ENCODE measurements around the gene KIAA1217. TPM values are rescaled to one million over a fixed set of nuclear protein-coding genes. Genes with fewer than 3 reads are reported as not detected.

KIAA1217 gene
- polyA plus RNA-seq, 1 donor from 2014 or later, result 0.22 TPM

DNA sequence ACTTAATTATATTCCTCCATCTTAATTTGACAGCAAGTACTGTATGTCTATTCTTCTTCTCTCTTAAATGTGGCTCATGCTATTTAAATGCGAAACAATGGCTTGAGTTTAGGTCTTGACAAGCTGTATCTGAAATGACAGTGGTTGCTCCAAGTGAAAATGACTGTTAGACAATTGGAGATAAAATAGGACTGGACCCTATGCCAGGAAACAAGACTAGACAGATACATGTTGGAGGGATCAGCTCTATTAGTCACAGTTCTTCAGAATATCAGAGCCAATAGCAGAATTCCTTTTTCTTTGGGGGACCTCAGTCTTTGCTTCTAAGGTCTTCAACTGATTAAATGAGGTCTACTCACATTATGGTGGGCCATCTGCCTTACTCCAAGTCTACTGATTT, 25.8 kb downstream of the KIAA1217 start:
- Histone ChIP-seq H3K27ac (ENCODE audit: low read length) (no peak overlapping the region), H3K4me2 (ENCODE audit: low read length) (no peak overlapping the region), H3K27me3 (ENCODE audit: insufficient read depth, low read depth, low read length) (no peaks in the 10 kb centered on the region), H3K9me3 (ENCODE audit: low read length) (no peaks in the 10 kb centered on the region), H3K9me2 (ENCODE audit: insufficient read depth, low read length) (no peaks in the 10 kb centered on the region), H3K9ac (ENCODE audit: low read length) (no peak overlapping the region), H3K36me3 (ENCODE audit: insufficient read depth, low read length) (no peaks in the 10 kb centered on the region), H3K4me3 (ENCODE audit: low read length) (no peak overlapping the region), H2AFZ (ENCODE audit: low read depth, low read length) (no peak overlapping the region), H4K20me1 (ENCODE audit: insufficient read depth) (no peaks in the 10 kb centered on the region), H3F3A (ENCODE audit: insufficient read depth, low read length, poor library complexity, severe bottlenecking) (no peaks in the 10 kb centered on the region), H3K79me2 (replicated peaks; ENCODE audit: insufficient read depth, low read length) (no peaks in the 10 kb centered on the region)
- TF ChIP-seq TAF1 (IDR thresholded peaks at IDR 0.05; ENCODE audit: low read depth), result no peak
- TF ChIP-seq SMC3 (conservative IDR thresholded peaks at IDR 0.05; ENCODE audit: poor library complexity), result no peak
- TF ChIP-seq, protein P1, sequence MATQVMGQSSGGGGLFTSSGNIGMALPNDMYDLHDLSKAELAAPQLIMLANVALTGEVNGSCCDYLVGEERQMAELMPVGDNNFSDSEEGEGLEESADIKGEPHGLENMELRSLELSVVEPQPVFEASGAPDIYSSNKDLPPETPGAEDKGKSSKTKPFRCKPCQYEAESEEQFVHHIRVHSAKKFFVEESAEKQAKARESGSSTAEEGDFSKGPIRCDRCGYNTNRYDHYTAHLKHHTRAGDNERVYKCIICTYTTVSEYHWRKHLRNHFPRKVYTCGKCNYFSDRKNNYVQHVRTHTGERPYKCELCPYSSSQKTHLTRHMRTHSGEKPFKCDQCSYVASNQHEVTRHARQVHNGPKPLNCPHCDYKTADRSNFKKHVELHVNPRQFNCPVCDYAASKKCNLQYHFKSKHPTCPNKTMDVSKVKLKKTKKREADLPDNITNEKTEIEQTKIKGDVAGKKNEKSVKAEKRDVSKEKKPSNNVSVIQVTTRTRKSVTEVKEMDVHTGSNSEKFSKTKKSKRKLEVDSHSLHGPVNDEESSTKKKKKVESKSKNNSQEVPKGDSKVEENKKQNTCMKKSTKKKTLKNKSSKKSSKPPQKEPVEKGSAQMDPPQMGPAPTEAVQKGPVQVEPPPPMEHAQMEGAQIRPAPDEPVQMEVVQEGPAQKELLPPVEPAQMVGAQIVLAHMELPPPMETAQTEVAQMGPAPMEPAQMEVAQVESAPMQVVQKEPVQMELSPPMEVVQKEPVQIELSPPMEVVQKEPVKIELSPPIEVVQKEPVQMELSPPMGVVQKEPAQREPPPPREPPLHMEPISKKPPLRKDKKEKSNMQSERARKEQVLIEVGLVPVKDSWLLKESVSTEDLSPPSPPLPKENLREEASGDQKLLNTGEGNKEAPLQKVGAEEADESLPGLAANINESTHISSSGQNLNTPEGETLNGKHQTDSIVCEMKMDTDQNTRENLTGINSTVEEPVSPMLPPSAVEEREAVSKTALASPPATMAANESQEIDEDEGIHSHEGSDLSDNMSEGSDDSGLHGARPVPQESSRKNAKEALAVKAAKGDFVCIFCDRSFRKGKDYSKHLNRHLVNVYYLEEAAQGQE (IDR thresholded peaks at IDR 0.05; ENCODE audit: borderline replicate concordance), result no peak
- TF ChIP-seq EP300 (conservative IDR thresholded peaks at IDR 0.05; ENCODE audit: poor library complexity, severe bottlenecking), result no peak
- TF ChIP-seq EZH2 (IDR thresholded peaks at IDR 0.05; ENCODE audit: borderline replicate concordance, insufficient read depth, low read length, poor library complexity, severe bottlenecking), result no peak

DNA sequence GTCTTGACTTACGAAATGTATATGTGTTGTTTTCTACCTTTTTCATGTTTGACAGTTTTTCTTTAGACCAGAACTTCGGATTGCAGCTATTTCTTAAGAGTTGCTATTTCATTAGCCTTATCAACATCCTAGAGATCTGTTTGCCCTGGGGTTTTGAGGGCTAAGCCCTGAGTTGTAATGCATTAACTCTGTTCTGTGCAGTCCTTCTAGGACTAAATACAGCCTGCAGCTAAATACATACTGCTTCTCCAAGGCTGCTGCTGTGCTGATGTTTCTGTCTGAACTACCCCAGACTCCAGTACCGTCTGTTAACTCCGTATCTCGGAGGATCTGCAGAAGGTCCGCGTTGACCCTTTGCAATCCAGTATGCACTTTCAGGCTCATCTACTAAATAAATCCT, 26.5 kb downstream of the KIAA1217 start:
- no peaks in the 10 kb centered on the region for H3K9me3 ChIP-seq (ENCODE audit: low read length)
- H3K36me3 ChIP-seq (ENCODE audit: insufficient read depth, low read length), result no peaks in the 10 kb centered on the region
- H2AFZ ChIP-seq (ENCODE audit: low read depth, low read length), result no peak overlapping the region
- H3K79me2 ChIP-seq (replicated peaks; ENCODE audit: insufficient read depth, low read length), result no peaks in the 10 kb centered on the region
- no peak overlapping the region for H3K9ac ChIP-seq (ENCODE audit: low read length)
- no peaks in the 10 kb centered on the region for H3K27me3 ChIP-seq (ENCODE audit: insufficient read depth, low read depth, low read length)
- H3F3A ChIP-seq (ENCODE audit: insufficient read depth, low read length, poor library complexity, severe bottlenecking), result no peaks in the 10 kb centered on the region
- TF ChIP-seq EP300 (conservative IDR thresholded peaks at IDR 0.05; ENCODE audit: poor library complexity, severe bottlenecking), result no peak
- TF ChIP-seq POLR2AphosphoS5 (IDR thresholded peaks at IDR 0.05), result no peak
- TF ChIP-seq EZH2 (IDR thresholded peaks at IDR 0.05; ENCODE audit: borderline replicate concordance, insufficient read depth, low read length, poor library complexity, severe bottlenecking), result no peak
- TF ChIP-seq RAD21 (conservative IDR thresholded peaks at IDR 0.05), result no peak
- no peak for TF ChIP-seq MXI1 (conservative IDR thresholded peaks at IDR 0.05; ENCODE audit: poor library complexity, severe bottlenecking)
- no peak for TF ChIP-seq TAF1 (IDR thresholded peaks at IDR 0.05; ENCODE audit: low read depth)
- no peak for TF ChIP-seq SMC3 (conservative IDR thresholded peaks at IDR 0.05; ENCODE audit: poor library complexity)
- TF ChIP-seq, protein P1 (IDR thresholded peaks at IDR 0.05; ENCODE audit: borderline replicate concordance), result no peak
- TF ChIP-seq, protein P2, sequence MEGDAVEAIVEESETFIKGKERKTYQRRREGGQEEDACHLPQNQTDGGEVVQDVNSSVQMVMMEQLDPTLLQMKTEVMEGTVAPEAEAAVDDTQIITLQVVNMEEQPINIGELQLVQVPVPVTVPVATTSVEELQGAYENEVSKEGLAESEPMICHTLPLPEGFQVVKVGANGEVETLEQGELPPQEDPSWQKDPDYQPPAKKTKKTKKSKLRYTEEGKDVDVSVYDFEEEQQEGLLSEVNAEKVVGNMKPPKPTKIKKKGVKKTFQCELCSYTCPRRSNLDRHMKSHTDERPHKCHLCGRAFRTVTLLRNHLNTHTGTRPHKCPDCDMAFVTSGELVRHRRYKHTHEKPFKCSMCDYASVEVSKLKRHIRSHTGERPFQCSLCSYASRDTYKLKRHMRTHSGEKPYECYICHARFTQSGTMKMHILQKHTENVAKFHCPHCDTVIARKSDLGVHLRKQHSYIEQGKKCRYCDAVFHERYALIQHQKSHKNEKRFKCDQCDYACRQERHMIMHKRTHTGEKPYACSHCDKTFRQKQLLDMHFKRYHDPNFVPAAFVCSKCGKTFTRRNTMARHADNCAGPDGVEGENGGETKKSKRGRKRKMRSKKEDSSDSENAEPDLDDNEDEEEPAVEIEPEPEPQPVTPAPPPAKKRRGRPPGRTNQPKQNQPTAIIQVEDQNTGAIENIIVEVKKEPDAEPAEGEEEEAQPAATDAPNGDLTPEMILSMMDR (IDR thresholded peaks at IDR 0.05; ENCODE audit: poor library complexity, severe bottlenecking), result no peak
- H3K4me3 ChIP-seq (ENCODE audit: low read length), result no peak overlapping the region
- no peak overlapping the region for H3K27ac ChIP-seq (ENCODE audit: low read length)
- no peak overlapping the region for H3K4me2 ChIP-seq (ENCODE audit: low read length)
- H3K9me2 ChIP-seq (ENCODE audit: insufficient read depth, low read length), result no peaks in the 10 kb centered on the region
- H4K20me1 ChIP-seq (ENCODE audit: insufficient read depth), result no peaks in the 10 kb centered on the region
